WTC11 (cell line): ENCODE data around the gene PRX. TPM values are rescaled to one million over a fixed set of nuclear protein-coding genes. Genes with fewer than 3 reads are reported as not detected.

Experiments used
- ATAC-seq: fragments of 200-7000 bp; cut with Tn5 transposase; 2 replicates; pipeline ENCODE4 v1.10.0; 2021; ENCODE audit warnings: mild to moderate bottlenecking, moderate library complexity
- CTCF ChIA-PET: fragments of 300-600 bp; sonication (Branson Sonifier 250); formaldehyde crosslinking; loops from one replicate; lab custom pipeline; 2021; ENCODE audit warnings: antibody characterized with exemption; lab: Charles Lee
- POLR2A ChIA-PET: fragments of 350-600 bp; sonication (Branson Sonifier 250); formaldehyde crosslinking; loops from one replicate; lab custom pipeline; 2021; ENCODE audit warnings: antibody characterized with exemption; lab: Charles Lee
- DNase-seq: peaks from one replicate; pipeline ENCODE4 v3.0.0; 2021; ENCODE audit warnings: low spot score
- H3K27ac Mint-ChIP-seq: 2 replicates; pipeline ENCODE4 v1.8.0; 2021; ENCODE audit warnings: mixed read lengths
- H3K27me3 Mint-ChIP-seq: 2 replicates; pipeline ENCODE4 v1.8.0; 2021; ENCODE audit warnings: low read depth, mild to moderate bottlenecking, moderate library complexity, mixed read lengths
- H3K36me3 Mint-ChIP-seq: 2 replicates; pipeline ENCODE4 v1.8.0; 2021; ENCODE audit warnings: mixed read lengths
- H3K4me1 Mint-ChIP-seq: 2 replicates; pipeline ENCODE4 v1.8.0; 2022; ENCODE audit warnings: mixed read lengths
- H3K4me3 Mint-ChIP-seq: 2 replicates; pipeline ENCODE4 v1.8.0; 2021; ENCODE audit warnings: mild to moderate bottlenecking, moderate library complexity, mixed read lengths
- H3K9me3 Mint-ChIP-seq: 2 replicates; pipeline ENCODE4 v1.8.0; 2021; ENCODE audit warnings: mixed read lengths
- AFF4 ChIP-seq: sonication (generic); formaldehyde crosslinking; IDR thresholded peaks from 2 replicates; pipeline ENCODE4 v1.8.1; 2023; ENCODE audit warnings: mild to moderate bottlenecking, missing genetic modification reagents, borderline replicate concordance
- ATF2 ChIP-seq: sonication (generic); formaldehyde crosslinking; IDR thresholded peaks from 2 replicates; pipeline ENCODE4 v1.8.1; 2022; ENCODE audit warnings: low read depth, missing genetic modification reagents, borderline replicate concordance
- CBFB ChIP-seq: sonication (generic); formaldehyde crosslinking; IDR thresholded peaks from 2 replicates; pipeline ENCODE4 v1.8.1; 2022; ENCODE audit warnings: mild to moderate bottlenecking, low read depth, missing genetic modification reagents
- CREM ChIP-seq: sonication (generic); formaldehyde crosslinking; IDR thresholded peaks from 2 replicates; pipeline ENCODE4 v1.8.1; 2022; ENCODE audit warnings: mild to moderate bottlenecking, missing genetic modification reagents, moderate library complexity
- EMX1 ChIP-seq: fragments of 250-450 bp; sonication (Bioruptor Pico); IDR thresholded peaks from 2 replicates; pipeline ENCODE4 v1.8.0; 2021; ENCODE audit warnings: mild to moderate bottlenecking
- GABPB1 ChIP-seq: sonication (generic); formaldehyde crosslinking; IDR thresholded peaks from 2 replicates; pipeline ENCODE4 v1.8.1; 2023; ENCODE audit warnings: mild to moderate bottlenecking, missing genetic modification reagents
- GRHL2 ChIP-seq: fragments of 250-450 bp; sonication (Bioruptor Pico); IDR thresholded peaks from 2 replicates; pipeline ENCODE4 v1.8.0; 2022; ENCODE audit warnings: mild to moderate bottlenecking, moderate library complexity; ENCODE audit not compliant: insufficient replicate concordance, severe bottlenecking
- HMGA2 ChIP-seq: fragments of 250-450 bp; sonication (Bioruptor Pico); IDR thresholded peaks from 2 replicates; pipeline ENCODE4 v1.4.0; 2021; ENCODE audit warnings: mild to moderate bottlenecking, moderate library complexity
- JAZF1 ChIP-seq: fragments of 250-450 bp; sonication (Bioruptor Pico); IDR thresholded peaks from 2 replicates; pipeline ENCODE4 v1.9.0; 2021; ENCODE audit warnings: moderate library complexity, mild to moderate bottlenecking, inconsistent platforms
- KAT7 ChIP-seq: sonication (generic); formaldehyde crosslinking; IDR thresholded peaks from 2 replicates; pipeline ENCODE4 v1.8.1; 2023; ENCODE audit warnings: missing genetic modification reagents, mild to moderate bottlenecking, borderline replicate concordance
- MXD4 ChIP-seq: fragments of 250-450 bp; sonication (Bioruptor Pico); IDR thresholded peaks from 2 replicates; pipeline ENCODE4 v1.8.0; 2021; ENCODE audit warnings: mild to moderate bottlenecking, moderate library complexity, borderline replicate concordance
- MYBL2 ChIP-seq: sonication (generic); formaldehyde crosslinking; IDR thresholded peaks from 2 replicates; pipeline ENCODE4 v1.8.1; 2023; ENCODE audit warnings: mild to moderate bottlenecking, moderate library complexity, missing genetic modification reagents
- NFE2L1 ChIP-seq: sonication (generic); formaldehyde crosslinking; IDR thresholded peaks from 2 replicates; pipeline ENCODE4 v1.8.1; 2023; ENCODE audit warnings: missing genetic modification reagents
- NR2C2 ChIP-seq: sonication (generic); formaldehyde crosslinking; IDR thresholded peaks from 2 replicates; pipeline ENCODE4 v1.8.0; 2022; ENCODE audit warnings: mild to moderate bottlenecking, missing genetic modification reagents
- NR3C1 ChIP-seq: sonication (generic); formaldehyde crosslinking; conservative IDR thresholded peaks from 2 replicates; pipeline ENCODE4 v1.8.1; 2023; ENCODE audit warnings: low read depth, mild to moderate bottlenecking, missing genetic modification reagents
- PRRX2 ChIP-seq: fragments of 250-450 bp; sonication (Bioruptor Pico); IDR thresholded peaks from 2 replicates; pipeline ENCODE4 v1.8.0; 2021; ENCODE audit warnings: mild to moderate bottlenecking
- TP53 ChIP-seq: sonication (generic); formaldehyde crosslinking; IDR thresholded peaks from 2 replicates; pipeline ENCODE4 v1.8.1; 2023; ENCODE audit warnings: mild to moderate bottlenecking, missing genetic modification reagents
- USF2 ChIP-seq: sonication (generic); formaldehyde crosslinking; IDR thresholded peaks from 2 replicates; pipeline ENCODE4 v1.8.1; 2023; ENCODE audit warnings: mild to moderate bottlenecking, missing genetic modification reagents, moderate library complexity
- ZNF138 ChIP-seq: sonication (generic); formaldehyde crosslinking; conservative IDR thresholded peaks from 2 replicates; pipeline ENCODE4 v1.8.1; 2022; ENCODE audit warnings: mild to moderate bottlenecking, moderate library complexity, missing genetic modification reagents
- ZNF396 ChIP-seq: fragments of 250-450 bp; sonication (Bioruptor Pico); IDR thresholded peaks from 2 replicates; pipeline ENCODE4 v1.8.0; 2021; ENCODE audit warnings: mild to moderate bottlenecking, moderate library complexity, borderline replicate concordance
- ZNF423 ChIP-seq: fragments of 250-450 bp; sonication (Bioruptor Pico); IDR thresholded peaks from 2 replicates; pipeline ENCODE4 v2.1.2; 2022; ENCODE audit warnings: mild to moderate bottlenecking, moderate library complexity
- total RNA-seq: library from RNA; stranded (reverse); gene quantifications from 3 replicates; pipeline ENCODE4 v1.2.3, GENCODE V29; 2021
- TF ChIP-seq, protein P1 (sequence below): sonication (generic); formaldehyde crosslinking; IDR thresholded peaks from 2 replicates; pipeline ENCODE4 v1.8.0; 2022; ENCODE audit warnings: mild to moderate bottlenecking, missing genetic modification reagents
- TF ChIP-seq, protein P2 (sequence below): sonication (generic); formaldehyde crosslinking; IDR thresholded peaks from 2 replicates; pipeline ENCODE4 v1.8.1; 2022; ENCODE audit warnings: low read depth, mild to moderate bottlenecking, moderate library complexity, missing genetic modification reagents, borderline replicate concordance
- TF ChIP-seq, protein P3 (sequence below): sonication (generic); formaldehyde crosslinking; IDR thresholded peaks from 2 replicates; pipeline ENCODE4 v1.8.1; 2023; ENCODE audit warnings: mild to moderate bottlenecking, missing genetic modification reagents, moderate library complexity
- TF ChIP-seq, protein P4 (sequence below): sonication (generic); formaldehyde crosslinking; IDR thresholded peaks from 2 replicates; pipeline ENCODE4 v1.8.0; 2022; ENCODE audit warnings: missing genetic modification reagents

Gene PRX
- total RNA-seq, 1 experiment from 2014 or later: 8.4 TPM

DNA sequence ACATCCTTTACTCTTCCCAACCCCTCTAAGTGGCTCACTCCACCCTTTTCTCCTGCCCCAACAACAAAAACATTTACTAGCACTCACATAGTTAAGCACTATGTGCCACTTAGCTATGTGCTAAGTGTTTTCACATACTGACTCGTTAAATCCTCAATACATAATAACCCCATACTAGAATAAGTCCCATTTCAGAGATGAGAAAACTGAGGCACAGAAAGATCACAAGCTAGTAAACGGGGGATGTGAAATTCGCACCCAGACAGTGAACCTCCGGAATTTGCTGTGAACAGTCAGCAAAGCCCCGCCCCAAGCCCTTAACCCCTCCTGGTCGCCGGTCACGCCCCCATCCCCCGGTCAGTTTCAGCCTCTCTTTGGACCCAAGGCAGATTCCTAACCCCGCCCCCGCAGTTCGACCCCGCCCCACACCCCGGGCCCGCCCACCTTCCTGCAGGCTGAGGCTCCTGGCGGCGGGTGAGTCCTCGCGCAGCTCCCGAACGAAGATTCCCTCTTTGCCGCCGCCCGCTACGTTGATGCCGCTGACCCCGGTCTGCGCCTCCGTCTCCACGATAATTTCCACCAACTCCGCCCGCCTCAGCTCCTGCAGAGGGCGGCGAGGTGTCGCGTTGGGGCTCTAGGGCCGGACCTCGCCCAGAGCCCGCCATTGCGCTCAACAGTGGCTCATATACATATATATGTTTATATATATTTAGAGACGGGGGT is 9.8 kb downstream of the PRX start:
- ATAC-seq (peak; percentile 79), DNase-seq (peak; percentile 99)
- H3K4me3 Mint-ChIP-seq: peak overlapping the region; percentile 84
- POLR2A ChIA-PET: interaction anchor here (0.6 to 2.0 kb wide), 7 partner anchors 10 to 55 kb away, joined by 3 to 10 read pairs (median 5); partner anchors contain the start of genes C19orf47, PLD3, PRX and SERTAD1
- no peaks in the 10 kb centered on the region for H3K36me3 Mint-ChIP-seq
- CTCF ChIA-PET: interaction anchor here (0.5 to 4.6 kb wide), 11 partner anchors 10 to 146 kb away, joined by 3 to 40 read pairs (median 4); partner anchors contain the start of genes BLVRB, PRX and SERTAD1
- H3K4me1 Mint-ChIP-seq: peaks cover 22% of the 10 kb centered on the region
- no peaks in the 10 kb centered on the region for H3K9me3 Mint-ChIP-seq
- H3K27me3 Mint-ChIP-seq: peaks cover 21% of the 10 kb centered on the region
- peak overlapping the region; percentile 80 for H3K27ac Mint-ChIP-seq
- no peak for TF ChIP-seq PRRX2 (CRISPR knock-in tag)
- TF ChIP-seq CREM (CRISPR knock-in tag): no peak
- 0 out of 2 replicates have a peak, but pooled peaks have one; percentile 43 for TF ChIP-seq TP53 (CRISPR knock-in tag)
- TF ChIP-seq ZNF396: no peak
- TF ChIP-seq MYBL2: no peak
- TF ChIP-seq HMGA2: no peak
- no peak for TF ChIP-seq KAT7 (CRISPR knock-in tag)
- TF ChIP-seq NR3C1 (CRISPR knock-in tag): 0 out of 2 replicates have a peak, but pooled peaks have one; percentile 68
- no peak for TF ChIP-seq NR2C2 (CRISPR knock-in tag)
- TF ChIP-seq EMX1 (CRISPR knock-in tag): 0 out of 2 replicates have a peak, but pooled peaks have one; percentile 38
- no peak for TF ChIP-seq CBFB (CRISPR knock-in tag)
- TF ChIP-seq ZNF138: no peak
- no peak for TF ChIP-seq MXD4 (CRISPR knock-in tag)
- TF ChIP-seq USF2 (CRISPR knock-in tag): 0 out of 2 replicates have a peak, but pooled peaks have one; percentile 11
- TF ChIP-seq, protein P1, sequence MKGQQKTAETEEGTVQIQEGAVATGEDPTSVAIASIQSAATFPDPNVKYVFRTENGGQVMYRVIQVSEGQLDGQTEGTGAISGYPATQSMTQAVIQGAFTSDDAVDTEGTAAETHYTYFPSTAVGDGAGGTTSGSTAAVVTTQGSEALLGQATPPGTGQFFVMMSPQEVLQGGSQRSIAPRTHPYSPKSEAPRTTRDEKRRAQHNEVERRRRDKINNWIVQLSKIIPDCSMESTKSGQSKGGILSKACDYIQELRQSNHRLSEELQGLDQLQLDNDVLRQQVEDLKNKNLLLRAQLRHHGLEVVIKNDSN: no peak
- TF ChIP-seq, protein P2, sequence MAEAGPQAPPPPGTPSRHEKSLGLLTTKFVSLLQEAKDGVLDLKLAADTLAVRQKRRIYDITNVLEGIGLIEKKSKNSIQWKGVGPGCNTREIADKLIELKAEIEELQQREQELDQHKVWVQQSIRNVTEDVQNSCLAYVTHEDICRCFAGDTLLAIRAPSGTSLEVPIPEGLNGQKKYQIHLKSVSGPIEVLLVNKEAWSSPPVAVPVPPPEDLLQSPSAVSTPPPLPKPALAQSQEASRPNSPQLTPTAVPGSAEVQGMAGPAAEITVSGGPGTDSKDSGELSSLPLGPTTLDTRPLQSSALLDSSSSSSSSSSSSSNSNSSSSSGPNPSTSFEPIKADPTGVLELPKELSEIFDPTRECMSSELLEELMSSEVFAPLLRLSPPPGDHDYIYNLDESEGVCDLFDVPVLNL (CRISPR knock-in tag): no peak
- TF ChIP-seq, protein P3, sequence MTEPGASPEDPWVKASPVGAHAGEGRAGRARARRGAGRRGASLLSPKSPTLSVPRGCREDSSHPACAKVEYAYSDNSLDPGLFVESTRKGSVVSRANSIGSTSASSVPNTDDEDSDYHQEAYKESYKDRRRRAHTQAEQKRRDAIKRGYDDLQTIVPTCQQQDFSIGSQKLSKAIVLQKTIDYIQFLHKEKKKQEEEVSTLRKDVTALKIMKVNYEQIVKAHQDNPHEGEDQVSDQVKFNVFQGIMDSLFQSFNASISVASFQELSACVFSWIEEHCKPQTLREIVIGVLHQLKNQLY (CRISPR knock-in tag): no peak
- no peak for TF ChIP-seq ATF2 (CRISPR knock-in tag)
- no peak for TF ChIP-seq ZNF423
- no peak for TF ChIP-seq JAZF1 (CRISPR knock-in tag)
- TF ChIP-seq, protein P4, sequence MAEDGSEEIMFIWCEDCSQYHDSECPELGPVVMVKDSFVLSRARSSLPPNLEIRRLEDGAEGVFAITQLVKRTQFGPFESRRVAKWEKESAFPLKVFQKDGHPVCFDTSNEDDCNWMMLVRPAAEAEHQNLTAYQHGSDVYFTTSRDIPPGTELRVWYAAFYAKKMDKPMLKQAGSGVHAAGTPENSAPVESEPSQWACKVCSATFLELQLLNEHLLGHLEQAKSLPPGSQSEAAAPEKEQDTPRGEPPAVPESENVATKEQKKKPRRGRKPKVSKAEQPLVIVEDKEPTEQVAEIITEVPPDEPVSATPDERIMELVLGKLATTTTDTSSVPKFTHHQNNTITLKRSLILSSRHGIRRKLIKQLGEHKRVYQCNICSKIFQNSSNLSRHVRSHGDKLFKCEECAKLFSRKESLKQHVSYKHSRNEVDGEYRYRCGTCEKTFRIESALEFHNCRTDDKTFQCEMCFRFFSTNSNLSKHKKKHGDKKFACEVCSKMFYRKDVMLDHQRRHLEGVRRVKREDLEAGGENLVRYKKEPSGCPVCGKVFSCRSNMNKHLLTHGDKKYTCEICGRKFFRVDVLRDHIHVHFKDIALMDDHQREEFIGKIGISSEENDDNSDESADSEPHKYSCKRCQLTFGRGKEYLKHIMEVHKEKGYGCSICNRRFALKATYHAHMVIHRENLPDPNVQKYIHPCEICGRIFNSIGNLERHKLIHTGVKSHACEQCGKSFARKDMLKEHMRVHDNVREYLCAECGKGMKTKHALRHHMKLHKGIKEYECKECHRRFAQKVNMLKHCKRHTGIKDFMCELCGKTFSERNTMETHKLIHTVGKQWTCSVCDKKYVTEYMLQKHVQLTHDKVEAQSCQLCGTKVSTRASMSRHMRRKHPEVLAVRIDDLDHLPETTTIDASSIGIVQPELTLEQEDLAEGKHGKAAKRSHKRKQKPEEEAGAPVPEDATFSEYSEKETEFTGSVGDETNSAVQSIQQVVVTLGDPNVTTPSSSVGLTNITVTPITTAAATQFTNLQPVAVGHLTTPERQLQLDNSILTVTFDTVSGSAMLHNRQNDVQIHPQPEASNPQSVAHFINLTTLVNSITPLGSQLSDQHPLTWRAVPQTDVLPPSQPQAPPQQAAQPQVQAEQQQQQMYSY (CRISPR knock-in tag): no peak
- TF ChIP-seq AFF4: no peak
- TF ChIP-seq GABPB1 (CRISPR knock-in tag): no peak
- TF ChIP-seq GRHL2 (CRISPR knock-in tag): no peak
- no peak for TF ChIP-seq NFE2L1 (CRISPR knock-in tag)
